ENCODE data around the gene SLC9A2.

Gene SLC9A2

GRCh38 chr2:102639429-102639828 lies 20.1 kb downstream of the SLC9A2 start:
- H3K4me1 Mint-ChIP-seq, result no peaks in the 10 kb centered on the region
- H3K4me3 Mint-ChIP-seq, result no peak overlapping the region
- no peaks in the 10 kb centered on the region for H3K36me3 Mint-ChIP-seq
- no peak overlapping the region for H3K27ac Mint-ChIP-seq
- no peaks in the 10 kb centered on the region for H3K9me3 Mint-ChIP-seq
- H3K27me3 Mint-ChIP-seq, result peaks cover 21% of the 10 kb centered on the region

- no peak overlapping the region for H3K4me3 Mint-ChIP-seq
- H3K36me3 Mint-ChIP-seq, result peaks cover 1% of the 10 kb centered on the region
- no peaks in the 10 kb centered on the region for H3K9me3 Mint-ChIP-seq
- H3K27ac Mint-ChIP-seq, result no peak overlapping the region
- no peaks in the 10 kb centered on the region for H3K4me1 Mint-ChIP-seq
- peaks cover 14% of the 10 kb centered on the region for H3K27me3 Mint-ChIP-seq
Measured at GRCh38 chr2:102652126-102652525, 32.8 kb downstream of the SLC9A2 start.

GRCh38 chr2:102657770-102658169 lies 38.4 kb downstream of the SLC9A2 start:
- Mint-ChIP-seq H3K4me3 (peak overlapping the region; percentile 41), H3K9me3 (no peaks in the 10 kb centered on the region), H3K4me1 (peaks cover 23% of the 10 kb centered on the region), H3K36me3 (no peaks in the 10 kb centered on the region), H3K27me3 (peaks cover 3% of the 10 kb centered on the region), H3K27ac (peak overlapping the region; percentile 83)

- Mint-ChIP-seq H3K4me1 (peaks cover 43% of the 10 kb centered on the region), H3K27me3 (no peaks in the 10 kb centered on the region), H3K9me3 (no peaks in the 10 kb centered on the region), H3K27ac (no peak overlapping the region), H3K36me3 (no peaks in the 10 kb centered on the region), H3K4me3 (no peak overlapping the region)
Measured at GRCh38 chr2:102660070-102660469, 40.7 kb downstream of the SLC9A2 start.

- H3K27ac Mint-ChIP-seq, result no peak overlapping the region
- peaks cover 45% of the 10 kb centered on the region for H3K4me1 Mint-ChIP-seq
- no peaks in the 10 kb centered on the region for H3K9me3 Mint-ChIP-seq
- H3K4me3 Mint-ChIP-seq, result no peak overlapping the region
- no peaks in the 10 kb centered on the region for H3K36me3 Mint-ChIP-seq
- no peaks in the 10 kb centered on the region for H3K27me3 Mint-ChIP-seq
Measured at GRCh38 chr2:102660574-102660973, 41.2 kb downstream of the SLC9A2 start.

DNA sequence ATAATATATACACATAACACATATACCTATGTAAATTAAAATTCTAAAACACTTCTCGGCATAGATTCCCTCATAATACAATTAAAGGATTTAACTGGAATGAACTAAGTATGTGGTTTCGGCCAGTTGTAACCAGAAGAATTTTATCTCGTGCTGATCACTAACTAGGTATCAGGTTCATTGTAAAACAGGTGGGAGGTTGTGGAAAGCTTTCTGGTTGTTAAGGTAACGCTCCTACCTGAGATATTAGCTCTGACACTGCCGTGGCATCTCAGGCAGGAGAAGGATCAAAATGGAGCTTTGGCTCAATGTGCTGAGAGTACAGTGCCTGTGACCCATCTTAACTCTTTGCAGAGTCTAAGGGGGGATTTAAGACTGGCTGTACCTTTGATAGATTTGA lies 42.5 kb downstream of the SLC9A2 start:
- peaks cover 45% of the 10 kb centered on the region for H3K4me1 Mint-ChIP-seq

GRCh38 chr2:102662833-102663232 lies 43.5 kb downstream of the SLC9A2 start:
- Mint-ChIP-seq H3K27me3 (no peaks in the 10 kb centered on the region), H3K36me3 (no peaks in the 10 kb centered on the region), H3K4me3 (peak overlapping the region; percentile 24), H3K9me3 (no peaks in the 10 kb centered on the region), H3K27ac (no peak overlapping the region), H3K4me1 (peaks cover 46% of the 10 kb centered on the region)

More for the DNA sequence above, 42.5 kb downstream of the SLC9A2 start:
- no peaks in the 10 kb centered on the region for H3K27me3 Mint-ChIP-seq
- H3K4me3 Mint-ChIP-seq, result peak overlapping the region; percentile 42
- no peaks in the 10 kb centered on the region for H3K9me3 Mint-ChIP-seq
- no peaks in the 10 kb centered on the region for H3K36me3 Mint-ChIP-seq
- no peak overlapping the region for H3K27ac Mint-ChIP-seq

GRCh38 chr2:102663381-102663780 lies 44.0 kb downstream of the SLC9A2 start:
- no peak overlapping the region for H3K27ac Mint-ChIP-seq

GRCh38 chr2:102664471-102664909 lies 45.1 kb downstream of the SLC9A2 start:
- Mint-ChIP-seq H3K4me3 (no peak overlapping the region), H3K36me3 (no peaks in the 10 kb centered on the region), H3K9me3 (no peaks in the 10 kb centered on the region), H3K27me3 (no peaks in the 10 kb centered on the region), H3K4me1 (peaks cover 40% of the 10 kb centered on the region), H3K27ac (no peak overlapping the region)

More at GRCh38 chr2:102663381-102663780, 44.0 kb downstream of the SLC9A2 start:
- Mint-ChIP-seq H3K9me3 (no peaks in the 10 kb centered on the region), H3K27me3 (no peaks in the 10 kb centered on the region), H3K4me1 (peaks cover 43% of the 10 kb centered on the region), H3K4me3 (no peak overlapping the region), H3K36me3 (no peaks in the 10 kb centered on the region)

DNA sequence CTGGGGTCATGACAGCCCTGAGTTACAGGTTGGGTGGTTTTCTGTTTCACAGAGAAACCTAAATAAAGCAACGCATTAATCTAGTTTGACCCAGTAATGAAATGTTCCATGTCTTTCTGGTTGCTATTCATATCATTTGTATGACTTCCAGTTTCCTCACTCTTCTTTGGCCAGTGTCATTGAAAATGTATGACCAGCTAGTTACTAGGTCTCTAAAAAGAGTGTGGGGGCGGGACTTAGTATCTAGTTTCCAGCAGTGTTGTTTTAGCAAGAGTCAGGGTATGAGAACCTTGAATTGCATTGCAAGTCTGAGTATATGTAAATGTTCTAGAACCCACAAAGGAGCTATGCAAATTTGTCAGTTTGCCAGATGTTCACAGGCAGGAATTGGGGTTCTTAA lies 47.7 kb downstream of the SLC9A2 start:
- Mint-ChIP-seq H3K36me3 (no peaks in the 10 kb centered on the region), H3K9me3 (no peaks in the 10 kb centered on the region), H3K4me1 (peaks cover 35% of the 10 kb centered on the region)

DNA sequence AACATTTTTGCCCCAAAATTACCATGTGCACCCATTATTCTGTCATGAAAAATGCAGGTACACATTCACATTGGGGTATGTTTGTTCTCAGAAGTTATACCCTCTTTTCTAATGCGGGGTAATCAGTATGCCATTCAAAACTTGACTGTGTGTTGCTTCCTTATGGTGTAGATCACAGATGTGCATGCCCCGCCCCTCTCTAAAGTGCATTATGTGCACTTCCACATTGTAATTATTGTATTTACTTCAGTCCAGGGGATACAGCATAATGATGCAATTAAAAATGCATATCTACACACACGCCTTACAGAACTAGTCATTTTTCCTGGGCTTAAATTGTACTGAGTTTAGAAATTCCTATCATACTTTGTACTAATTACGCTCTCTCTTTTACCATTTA lies 48.8 kb downstream of the SLC9A2 start:
- Mint-ChIP-seq H3K36me3 (no peaks in the 10 kb centered on the region), H3K4me3 (no peak overlapping the region), H3K27ac (no peak overlapping the region), H3K27me3 (no peaks in the 10 kb centered on the region), H3K9me3 (no peaks in the 10 kb centered on the region), H3K4me1 (peaks cover 24% of the 10 kb centered on the region)

More for the DNA sequence above, 47.7 kb downstream of the SLC9A2 start:
- Mint-ChIP-seq H3K4me3 (no peak overlapping the region), H3K27ac (no peak overlapping the region), H3K27me3 (no peaks in the 10 kb centered on the region)

GRCh38 chr2:102669401-102669800 lies 50.0 kb downstream of the SLC9A2 start:
- Mint-ChIP-seq H3K4me1 (peaks cover 14% of the 10 kb centered on the region), H3K4me3 (no peak overlapping the region), H3K27ac (no peak overlapping the region), H3K27me3 (no peaks in the 10 kb centered on the region), H3K9me3 (no peaks in the 10 kb centered on the region), H3K36me3 (no peaks in the 10 kb centered on the region)

DNA sequence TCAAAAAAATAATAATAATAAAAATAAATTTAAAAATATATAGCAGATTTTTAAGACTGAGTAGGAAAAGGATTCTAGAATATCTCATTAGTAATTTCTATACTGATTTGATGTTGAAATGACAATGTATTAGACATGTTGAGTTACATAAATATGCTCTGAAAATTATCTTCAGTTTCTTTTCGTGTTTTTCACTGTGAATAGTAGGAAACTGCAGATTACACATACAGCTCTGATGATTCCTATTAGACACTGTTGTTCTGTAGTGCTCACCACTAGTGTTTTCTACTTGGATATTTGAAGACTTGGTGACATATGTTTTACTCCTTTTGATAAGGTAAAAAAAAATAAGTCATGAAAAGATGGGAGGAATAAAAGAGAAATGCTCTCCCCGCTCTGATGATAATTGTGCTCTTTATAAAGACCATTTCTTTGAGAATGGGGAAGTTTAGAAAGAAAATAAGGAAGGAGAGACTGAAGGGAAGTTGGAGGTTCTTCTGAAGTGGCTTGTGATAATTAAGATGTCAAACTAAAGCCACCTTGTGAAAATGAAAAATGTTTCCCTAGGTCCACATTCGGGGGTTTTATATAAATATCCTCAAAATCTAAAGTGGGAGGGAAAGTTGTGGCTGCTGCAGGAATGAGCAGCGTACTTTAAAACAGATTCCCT lies 52.9 kb downstream of the SLC9A2 start:
- H3K4me1 Mint-ChIP-seq, result peaks cover 2% of the 10 kb centered on the region
- no peak overlapping the region for H3K27ac Mint-ChIP-seq
- peaks cover 5% of the 10 kb centered on the region for H3K27me3 Mint-ChIP-seq
- no peaks in the 10 kb centered on the region for H3K36me3 Mint-ChIP-seq
- H3K9me3 Mint-ChIP-seq, result no peaks in the 10 kb centered on the region
- no peak overlapping the region for H3K4me3 Mint-ChIP-seq

DNA sequence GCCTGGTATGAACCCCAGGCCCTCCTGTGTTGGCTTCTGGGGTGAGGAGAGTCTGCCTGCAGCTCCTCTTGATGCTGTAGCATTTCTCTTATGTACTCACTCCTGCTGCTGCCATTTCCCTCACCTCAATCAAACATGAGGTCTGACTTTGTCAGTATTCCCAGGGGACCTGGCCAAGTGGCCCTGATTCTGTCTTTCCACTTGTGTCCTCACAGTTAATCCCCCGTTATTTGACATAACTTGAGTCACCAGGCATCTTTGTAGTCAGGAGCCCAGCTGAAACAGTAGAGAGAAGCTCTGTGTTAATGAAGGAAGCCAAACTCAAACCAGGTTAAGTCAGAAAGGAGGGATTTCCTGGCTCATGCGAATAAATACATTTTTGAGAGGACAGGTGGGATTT lies 55.0 kb downstream of the SLC9A2 start:
- no peaks in the 10 kb centered on the region for H3K36me3 Mint-ChIP-seq
- no peak overlapping the region for H3K27ac Mint-ChIP-seq
- H3K9me3 Mint-ChIP-seq, result no peaks in the 10 kb centered on the region
- no peak overlapping the region for H3K4me3 Mint-ChIP-seq
- peaks cover 5% of the 10 kb centered on the region for H3K27me3 Mint-ChIP-seq
- H3K4me1 Mint-ChIP-seq, result no peaks in the 10 kb centered on the region

DNA sequence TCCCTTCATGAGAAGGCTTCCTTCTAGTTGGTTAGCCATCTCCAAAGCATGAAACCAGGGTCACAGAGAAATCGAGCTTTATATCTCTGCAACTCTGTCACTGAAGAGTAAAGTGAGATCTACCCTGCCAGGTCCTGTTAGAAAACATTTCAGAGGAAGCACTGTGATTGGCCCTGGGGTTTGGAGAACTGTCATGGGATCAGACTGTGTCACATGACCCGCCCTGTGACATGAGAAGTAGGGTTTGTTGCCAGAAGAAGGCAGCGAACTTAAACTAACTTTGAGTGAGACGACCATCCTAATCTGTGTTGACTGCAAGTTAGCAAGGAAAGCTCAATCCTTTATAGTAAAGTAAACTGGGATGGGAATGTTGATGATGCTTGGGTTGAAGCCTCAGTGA lies 55.5 kb downstream of the SLC9A2 start:
- Mint-ChIP-seq H3K4me3 (no peak overlapping the region), H3K4me1 (no peaks in the 10 kb centered on the region), H3K27me3 (peaks cover 5% of the 10 kb centered on the region), H3K36me3 (no peaks in the 10 kb centered on the region), H3K9me3 (no peaks in the 10 kb centered on the region), H3K27ac (no peak overlapping the region)

DNA sequence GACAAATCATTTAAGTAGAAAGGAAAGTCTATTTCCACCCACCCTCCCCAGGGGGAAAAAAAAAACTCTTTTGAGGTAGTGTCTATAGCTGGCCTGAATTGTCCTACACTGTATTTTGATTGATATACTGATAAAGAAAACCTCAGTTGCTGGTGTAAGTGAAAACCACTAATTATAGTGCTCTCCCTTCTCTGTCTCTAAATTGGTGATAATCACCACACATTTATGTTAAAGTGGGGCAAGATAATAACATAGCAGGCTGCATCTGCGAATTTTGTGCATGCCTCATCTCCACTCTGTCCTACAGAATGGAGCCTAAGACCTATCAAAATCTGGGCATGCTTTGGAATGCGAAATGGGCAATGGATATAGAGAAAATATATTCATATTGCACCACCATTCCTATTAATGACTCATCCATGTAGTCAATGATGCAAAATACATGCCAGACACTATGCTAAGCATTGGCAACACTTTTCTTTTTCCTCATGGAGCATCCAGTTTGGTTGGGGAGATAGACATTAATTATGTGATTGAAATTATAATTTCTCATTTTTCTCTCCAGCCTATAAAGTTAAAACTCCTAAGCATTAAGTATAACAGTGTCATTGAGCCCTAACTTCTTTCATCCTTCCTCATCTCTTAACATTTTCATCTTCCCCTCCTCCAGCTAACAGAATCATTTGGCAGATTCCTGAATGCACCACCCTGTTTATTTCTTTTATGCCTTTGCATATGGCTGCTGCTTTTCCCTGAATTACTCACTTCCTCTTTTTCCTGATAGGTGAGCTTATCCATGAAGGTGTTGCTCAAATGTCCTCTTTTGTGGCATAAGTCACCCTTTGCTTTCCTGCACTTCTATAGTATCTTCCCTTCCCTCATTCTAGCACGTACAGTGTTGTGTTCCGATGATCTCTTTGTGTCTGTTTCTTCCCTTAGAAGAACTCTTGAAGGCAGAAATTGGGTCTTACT lies 58.2 kb downstream of the SLC9A2 start:
- no peaks in the 10 kb centered on the region for H3K9me3 Mint-ChIP-seq
- no peaks in the 10 kb centered on the region for H3K36me3 Mint-ChIP-seq
- H3K27me3 Mint-ChIP-seq, result peaks cover 5% of the 10 kb centered on the region
- H3K4me3 Mint-ChIP-seq, result no peak overlapping the region
- no peak overlapping the region for H3K27ac Mint-ChIP-seq
- no peaks in the 10 kb centered on the region for H3K4me1 Mint-ChIP-seq
